ENCODE results near the gene CCDC7.
"Not testable (repeated sequence)": the region's sequence is repeated elsewhere in the genome, so short reads cannot be mapped to it uniquely, and the experiment has no call there.

CCDC7 gene

DNA sequence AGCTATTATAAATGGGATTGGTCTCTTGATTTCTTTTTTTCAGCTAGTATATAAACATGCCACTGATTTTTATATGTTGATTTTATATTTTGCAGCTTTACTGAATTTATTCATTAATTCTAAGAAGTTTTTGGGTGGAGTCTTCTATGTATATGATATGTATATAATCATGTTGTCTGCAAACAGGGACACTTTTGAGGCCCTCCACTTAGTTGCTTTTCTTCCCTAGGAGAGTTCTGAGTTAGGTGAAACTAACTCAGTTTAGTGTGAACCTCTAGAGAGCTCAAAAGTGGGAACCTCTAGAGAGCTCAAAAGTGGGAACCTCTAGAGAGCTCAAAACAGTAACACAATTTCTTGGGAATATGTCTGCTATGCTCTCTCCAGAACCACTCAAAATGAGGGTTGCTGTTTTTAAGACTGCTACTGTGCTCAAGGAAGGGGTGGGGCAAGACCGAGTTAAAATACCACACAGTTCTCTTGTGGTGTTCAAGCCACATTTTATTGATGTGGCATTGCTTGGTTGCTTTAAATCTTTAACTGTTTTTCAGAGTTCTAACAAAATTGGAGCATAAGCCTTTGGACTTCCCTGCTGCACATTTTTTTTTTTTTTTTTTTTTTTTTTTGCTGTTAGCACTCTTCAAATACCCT is 13.2 kb downstream of the CCDC7 start:
- no peak for DNase-seq

DNA sequence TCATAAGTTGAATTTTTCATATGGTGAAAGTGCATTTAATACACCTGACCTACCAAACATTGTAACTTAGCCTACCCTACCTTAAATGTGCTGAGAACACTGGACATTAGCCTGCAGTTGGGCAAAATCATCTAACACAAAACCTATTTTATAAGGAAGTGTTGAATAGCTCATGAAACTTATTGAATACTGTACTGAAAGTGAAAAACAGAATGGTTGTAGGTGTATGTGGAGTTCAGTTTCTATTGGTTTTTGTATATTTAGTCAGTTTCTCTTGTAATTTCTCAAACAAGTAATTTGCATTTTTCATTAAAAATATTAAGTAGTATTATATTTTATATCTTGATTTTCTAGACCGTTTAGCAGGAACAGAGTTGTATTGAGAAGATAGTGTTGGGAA is 15.3 kb downstream of the CCDC7 start:
- DNase-seq: no peak

DNA sequence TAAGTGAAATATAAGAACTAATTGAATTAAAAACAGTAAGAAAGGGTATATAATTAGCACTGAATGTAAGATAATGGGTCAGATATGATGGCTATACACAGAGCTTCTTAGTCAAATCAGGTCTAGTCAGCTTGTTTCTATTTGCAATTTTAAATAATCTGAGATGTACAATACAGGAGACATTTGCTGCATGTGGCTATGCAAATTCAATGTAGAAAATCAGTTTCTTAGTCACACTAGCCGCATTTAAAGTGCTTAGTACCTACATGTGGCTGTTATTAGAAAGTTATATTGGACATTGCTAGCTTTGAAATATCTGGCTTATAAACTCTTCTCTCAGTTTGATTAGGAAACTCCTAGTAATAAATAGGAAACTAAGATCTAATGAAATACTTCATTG is 25.3 kb downstream of the CCDC7 start:
- DNase-seq: no peak

DNA sequence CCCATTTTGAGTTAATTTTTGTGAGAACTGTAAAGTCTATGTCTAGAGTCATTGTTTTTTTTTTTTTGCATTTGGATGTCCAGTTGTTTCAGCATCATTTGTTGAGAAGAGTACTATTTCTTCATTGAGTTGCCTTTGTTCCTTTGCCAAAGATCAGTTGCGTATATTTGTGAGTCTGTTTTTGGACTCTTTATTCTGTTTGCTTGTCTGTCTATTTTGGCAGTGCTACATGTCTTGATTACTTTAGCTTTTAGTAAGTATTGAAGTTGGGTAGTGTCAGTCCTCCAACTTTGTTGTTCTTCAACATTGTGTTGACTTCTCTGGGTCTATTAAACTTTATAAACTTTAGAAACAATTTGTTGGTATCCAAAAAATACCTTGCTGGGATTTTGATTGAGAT is 31.6 kb downstream of the CCDC7 start:
- DNase-seq: no peak

DNA sequence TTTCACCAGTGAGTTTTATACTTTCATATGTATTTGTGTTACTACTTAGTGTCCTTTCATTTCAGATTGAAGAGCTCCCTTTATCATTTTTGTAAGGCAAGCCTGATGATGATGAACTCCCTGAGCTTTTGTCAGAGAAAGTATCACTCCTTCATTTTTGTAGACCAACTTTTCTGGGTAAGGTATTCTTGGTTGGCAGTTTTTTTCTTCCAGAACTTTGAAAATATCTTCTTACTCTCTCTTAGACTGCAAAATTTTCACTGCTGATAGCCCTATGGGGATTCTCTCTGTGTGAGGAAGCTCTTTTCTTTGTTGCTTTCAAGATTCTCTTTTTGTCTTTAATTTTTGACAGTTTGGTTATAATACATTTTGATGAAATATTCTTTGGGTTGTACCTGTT is 35.7 kb downstream of the CCDC7 start:
- no peak for DNase-seq

DNA sequence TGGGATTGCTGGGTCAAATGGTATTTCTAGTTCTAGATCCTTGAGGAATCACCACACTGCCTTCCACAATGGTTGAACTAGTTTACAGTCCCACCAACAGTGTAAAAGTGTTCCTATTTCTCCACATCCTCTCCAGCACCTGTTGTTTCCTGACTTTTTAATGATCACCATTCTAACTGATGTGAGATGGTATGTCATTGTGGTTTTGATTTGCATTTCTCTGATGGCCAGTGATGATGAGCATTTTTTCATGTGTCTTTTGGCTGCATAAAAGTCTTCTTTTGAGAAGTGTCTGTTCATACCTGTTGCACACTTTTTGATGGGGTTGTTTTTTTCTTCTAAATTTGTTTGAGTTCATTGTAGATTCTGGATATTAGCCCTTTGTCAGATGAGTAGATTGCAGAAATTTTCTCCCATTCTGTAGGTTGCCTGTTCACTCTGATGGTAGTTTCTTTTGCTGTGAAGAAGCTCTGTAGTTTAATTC is 37.1 kb downstream of the CCDC7 start:
- DNase-seq: not testable (repeated sequence)

DNA sequence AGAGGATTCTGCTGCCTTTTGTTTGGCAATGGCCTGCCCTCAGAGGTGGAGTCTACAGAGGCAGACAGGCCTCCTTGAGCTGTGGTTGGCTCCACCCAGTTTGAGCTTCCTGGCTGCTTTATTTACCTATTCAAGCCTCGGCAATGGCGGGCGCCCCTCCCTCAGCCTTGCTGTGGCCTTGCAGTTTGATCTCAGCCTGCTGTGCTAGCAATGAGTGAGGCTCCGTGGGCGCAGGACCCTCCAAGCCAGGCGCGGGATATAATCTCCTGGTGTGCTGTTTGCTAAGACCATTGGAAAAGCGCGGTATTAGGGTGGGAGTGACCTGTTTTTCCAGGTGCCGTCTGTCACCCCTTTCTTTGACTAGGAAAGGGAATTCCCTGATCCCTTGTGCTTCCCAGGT is 42.1 kb downstream of the CCDC7 start:
- not testable (repeated sequence) for DNase-seq

DNA sequence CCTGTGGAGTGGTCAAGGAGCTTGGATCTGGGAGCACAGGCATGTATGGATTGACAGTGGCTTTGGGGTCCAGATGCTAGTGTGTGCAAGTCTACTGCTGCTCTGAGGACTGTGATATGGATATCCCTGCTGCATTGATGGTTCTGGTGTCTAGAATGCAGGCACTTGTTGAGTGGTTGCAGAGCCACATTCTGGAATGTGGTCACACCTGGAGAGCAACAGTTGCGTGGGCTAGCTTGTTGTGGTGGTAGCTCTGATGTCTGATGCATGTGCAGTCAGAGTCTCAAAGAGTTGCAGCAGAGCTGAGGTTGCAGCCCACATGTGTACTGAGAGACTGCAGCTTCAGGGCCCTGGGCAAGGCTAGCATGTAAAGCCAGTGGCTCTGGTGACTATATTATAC is 43.2 kb downstream of the CCDC7 start:
- DNase-seq: no peak

DNA sequence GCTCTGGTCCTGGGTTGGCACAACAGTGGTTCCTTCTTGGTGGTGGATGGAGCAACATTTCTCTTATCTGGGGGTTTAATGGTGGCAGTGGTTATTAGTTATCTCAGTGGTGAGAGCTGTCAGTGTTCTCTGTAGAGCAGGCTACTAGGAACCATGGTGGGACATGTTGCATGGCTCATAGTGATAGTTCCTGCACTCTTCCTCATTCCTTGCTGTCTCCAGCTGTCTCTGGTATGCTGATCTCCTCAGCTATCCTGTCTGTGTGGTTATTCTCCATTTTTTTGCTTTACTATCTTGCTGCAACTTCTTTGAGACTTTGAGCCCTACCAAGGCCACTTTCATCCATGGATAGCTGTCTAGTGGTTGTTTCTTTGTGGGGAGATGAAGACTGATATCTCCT is 44.0 kb downstream of the CCDC7 start:
- DNase-seq: no peak

DNA sequence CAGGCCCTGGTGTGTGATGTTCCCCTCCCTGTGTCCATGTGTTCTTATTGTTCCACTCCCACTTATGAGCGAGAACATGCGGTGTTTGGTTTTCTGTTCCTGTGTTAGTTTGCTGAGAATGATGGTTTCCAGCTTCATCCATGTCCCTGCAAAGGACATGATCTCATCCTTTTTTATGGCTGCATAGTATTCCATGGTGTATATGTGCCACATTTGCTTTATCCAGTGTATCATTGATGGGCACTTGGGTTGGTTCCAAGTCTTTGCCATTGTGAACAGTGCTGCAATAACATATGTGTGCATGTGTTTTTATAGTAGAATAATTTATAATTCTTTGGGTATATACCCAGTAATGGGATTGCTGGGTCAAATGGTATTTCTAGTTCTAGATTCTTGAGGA is 48.6 kb downstream of the CCDC7 start:
- DNase-seq: not testable (repeated sequence)

DNA sequence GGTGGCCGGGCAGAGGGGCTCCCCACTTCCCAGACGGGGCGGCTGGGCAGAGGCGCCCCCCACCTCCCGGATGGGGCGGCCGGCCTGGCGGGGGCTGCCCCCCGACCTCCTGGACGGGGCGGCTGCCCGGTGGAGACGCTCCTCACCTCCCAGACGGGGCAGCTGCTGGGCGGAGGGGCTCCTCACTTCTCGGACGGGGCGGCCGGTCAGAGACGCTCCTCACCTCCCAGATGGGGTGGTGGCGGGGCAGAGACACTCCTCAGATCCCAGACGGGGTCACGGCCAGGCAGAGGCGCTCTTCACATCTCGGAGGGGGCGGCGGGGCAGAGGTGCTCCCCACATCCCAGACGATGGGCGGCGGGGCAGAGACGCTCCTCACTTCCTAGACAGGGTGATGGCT is 54.2 kb downstream of the CCDC7 start:
- not testable (repeated sequence) for DNase-seq

DNA sequence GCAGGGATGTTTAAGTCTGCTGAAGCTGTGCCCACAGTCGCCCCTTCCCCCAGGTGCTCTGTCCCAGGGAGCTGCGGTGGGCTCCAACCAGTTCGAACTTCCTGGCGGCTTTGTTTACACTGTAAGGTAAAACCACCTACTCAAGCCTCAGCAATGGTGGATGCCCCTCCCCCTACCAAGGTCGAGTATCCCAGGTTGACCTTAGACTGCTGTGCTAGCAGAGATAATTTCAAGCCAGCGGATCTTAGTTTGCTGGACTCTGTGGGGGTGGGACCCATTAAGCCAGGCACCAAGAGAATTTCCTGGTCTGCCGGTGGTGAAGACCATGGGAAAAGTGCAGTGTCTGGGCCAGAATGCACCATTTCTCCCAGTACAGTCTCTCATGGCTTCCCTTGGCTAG is 56.0 kb downstream of the CCDC7 start:
- no peak for DNase-seq

DNA sequence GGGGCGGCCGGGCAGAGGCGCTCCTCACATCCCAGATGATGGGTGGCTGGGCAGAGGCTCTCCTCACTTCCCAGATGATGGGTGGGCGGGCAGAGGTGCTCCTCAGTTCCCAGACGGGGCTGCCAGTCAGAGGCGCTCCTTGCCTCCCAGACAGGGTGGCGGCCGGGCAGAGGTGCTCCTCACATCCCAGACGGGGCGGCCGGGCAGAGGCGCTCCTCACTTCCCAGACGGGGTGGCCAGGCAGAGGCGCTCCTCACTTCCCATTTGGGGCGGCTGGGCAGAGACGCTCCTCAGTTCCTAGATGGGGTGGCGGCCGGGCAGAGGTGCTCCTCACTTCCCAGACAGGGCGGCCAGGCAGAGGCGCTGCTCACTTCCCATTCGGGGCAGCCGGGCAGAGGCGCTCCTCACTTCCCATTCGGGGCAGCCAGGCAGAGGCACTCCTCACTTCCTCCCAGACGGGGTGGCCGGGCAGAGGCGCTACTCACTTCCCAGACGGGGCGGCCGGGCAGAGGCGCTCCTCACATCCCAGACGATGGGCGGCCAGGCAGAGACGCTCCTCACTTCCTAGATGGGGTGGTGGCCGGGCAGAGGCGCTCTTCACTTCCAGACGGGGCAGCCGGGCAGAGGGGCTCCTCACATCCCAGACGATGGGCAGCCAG is 60.0 kb downstream of the CCDC7 start:
- not testable (repeated sequence) for DNase-seq

DNA sequence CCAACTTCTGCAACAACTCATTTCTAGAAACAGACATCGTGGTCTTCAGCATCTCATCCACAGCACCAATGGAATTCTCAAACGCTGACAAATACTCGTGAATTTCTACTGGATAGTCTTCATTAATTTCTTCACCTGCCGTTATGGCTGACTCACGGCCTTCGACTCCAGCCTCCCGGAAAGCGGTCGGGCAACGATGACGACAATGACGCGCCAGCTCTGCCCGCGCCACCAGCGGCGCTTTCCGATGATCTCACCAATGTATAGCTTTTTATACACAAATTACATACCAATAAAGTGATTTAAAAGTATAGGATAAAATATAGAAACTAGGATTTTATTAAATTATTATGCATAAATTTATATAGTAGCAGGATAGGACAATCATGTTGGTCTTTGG is 65.7 kb downstream of the CCDC7 start:
- DNase-seq: no peak

DNA sequence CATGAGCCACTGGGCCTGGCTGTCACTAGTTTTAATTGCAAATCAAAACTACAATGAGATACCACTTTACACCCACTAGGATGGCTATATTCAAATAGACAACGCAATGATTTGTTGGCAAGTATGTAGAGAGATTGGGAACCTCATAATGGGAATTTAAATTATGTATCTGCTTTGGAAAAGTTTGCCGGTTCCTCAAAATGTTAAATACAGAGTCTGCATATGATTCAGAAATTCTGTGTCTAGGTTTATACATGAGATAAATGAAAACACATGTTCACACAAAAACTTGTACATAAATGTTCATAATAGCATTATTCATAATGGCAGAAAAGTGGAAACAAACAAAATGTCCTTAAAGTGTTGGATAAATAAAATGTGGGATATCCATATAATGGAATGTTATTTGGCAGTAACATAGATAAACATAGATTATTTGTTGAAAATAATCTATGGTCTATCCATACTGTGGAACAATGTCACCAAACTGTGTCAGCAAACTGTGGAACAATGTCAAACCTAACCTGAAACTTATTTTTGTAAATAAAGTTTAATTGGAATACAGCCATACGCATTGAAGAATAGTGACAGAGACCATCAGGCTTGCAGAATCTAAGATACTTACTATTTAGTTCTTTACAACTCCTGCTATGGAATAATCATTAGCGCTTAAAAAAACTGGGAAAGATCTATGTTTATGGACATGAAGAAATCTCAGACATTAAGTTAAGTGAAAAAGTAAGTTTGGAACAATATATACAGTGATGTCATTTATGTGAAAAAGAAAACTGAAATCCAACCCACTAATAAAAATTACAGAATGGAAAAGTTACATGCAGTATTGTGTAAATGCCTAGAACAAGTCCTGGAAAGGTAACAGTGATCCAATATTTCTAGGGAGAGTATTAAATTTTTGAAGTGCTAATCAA is 70.9 kb downstream of the CCDC7 start:
- DNase-seq: no peak

DNA sequence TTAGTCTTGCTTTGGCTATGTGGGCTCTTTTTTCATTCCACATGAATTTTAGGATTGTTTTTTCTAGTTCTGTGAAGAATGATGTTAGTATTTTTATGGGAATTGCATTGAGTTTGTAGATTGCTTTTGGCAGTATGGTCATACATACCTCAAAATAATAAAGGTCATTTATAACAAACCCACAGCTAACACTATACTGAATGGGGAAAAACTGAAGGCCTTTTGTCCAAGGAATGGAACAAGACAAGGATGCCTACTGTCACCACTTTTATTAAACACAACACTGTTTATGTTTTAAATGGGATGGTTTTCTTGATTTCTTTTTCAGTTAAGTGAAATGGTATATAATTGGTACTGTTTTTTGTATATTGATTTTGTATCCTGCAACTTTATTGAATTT is 84.3 kb downstream of the CCDC7 start:
- no peak for DNase-seq

DNA sequence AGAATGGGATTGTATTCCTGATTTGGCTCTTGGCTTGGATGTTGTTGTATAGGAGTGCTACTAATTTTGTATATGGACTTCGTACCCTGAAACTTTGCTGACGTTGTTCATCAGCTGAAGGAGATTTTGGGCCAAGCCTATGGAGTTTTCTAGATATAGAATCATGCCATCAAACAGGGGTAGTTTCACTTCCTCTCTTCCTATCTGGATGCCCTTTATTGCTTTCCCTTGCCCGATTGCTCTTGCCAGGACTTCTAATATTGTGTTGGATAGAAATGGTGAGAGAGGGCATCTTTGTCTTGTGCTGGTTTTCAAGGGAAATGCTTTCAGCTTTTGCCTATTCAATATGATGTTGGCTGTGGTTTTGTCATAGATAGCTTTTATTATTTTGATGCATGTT is 92.3 kb downstream of the CCDC7 start:
- DNase-seq: no peak

DNA sequence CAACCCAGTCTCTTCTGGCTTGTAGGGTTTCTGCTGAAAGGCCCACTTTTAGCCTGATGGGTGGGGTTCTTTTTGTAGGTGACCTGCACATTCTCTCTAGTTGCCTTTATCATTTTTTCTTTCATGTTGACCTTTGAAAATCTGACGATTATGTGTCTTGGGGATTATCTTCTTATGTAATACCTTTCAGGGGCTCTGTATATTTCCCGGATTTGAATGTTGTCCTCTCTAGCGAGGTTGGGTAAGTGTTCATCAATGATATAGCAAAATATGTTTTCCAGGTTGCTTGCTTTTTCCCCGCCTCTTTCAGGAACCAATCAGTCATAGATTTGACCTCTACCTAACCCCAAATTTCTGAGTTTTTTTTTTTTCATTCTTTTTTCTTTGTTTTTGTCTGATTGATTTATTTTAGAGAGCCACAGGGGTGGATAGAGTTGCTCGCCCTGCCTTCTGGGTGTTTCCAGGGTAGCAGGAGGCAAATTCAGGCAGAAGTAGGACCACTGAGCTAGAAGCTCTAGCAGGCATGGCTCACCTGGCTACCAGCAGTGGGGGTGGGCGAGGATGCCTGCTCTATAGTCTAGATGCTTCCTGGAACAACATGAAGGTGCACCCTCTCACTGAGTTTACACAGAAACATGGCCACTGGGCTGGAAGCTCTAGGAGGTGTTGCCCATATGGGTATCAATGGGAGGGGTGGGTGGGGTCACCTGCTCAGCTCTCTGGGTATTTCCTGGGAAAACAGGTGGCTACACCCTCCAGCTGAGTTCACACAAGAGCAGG is 94.9 kb downstream of the CCDC7 start:
- DNase-seq: no peak

DNA sequence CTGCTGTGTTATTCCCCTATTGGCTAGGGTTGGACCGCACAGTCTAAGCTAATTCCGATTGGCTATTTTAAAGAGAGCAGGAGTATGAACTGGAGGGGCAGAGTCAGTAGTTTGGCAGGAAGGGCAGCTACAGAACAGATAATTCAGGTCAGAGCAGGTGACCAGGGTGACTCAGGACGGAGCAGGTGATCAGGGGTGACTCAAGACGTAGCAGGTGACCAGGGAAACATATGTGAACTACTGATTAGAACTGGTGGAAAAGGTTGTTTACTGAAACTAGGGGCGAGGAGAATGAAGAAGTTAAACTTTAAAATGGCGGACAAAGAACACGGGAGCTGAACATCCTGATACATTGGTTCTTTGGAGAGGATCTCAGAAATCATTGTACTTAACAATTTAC is 102.3 kb downstream of the CCDC7 start:
- no peak for DNase-seq

DNA sequence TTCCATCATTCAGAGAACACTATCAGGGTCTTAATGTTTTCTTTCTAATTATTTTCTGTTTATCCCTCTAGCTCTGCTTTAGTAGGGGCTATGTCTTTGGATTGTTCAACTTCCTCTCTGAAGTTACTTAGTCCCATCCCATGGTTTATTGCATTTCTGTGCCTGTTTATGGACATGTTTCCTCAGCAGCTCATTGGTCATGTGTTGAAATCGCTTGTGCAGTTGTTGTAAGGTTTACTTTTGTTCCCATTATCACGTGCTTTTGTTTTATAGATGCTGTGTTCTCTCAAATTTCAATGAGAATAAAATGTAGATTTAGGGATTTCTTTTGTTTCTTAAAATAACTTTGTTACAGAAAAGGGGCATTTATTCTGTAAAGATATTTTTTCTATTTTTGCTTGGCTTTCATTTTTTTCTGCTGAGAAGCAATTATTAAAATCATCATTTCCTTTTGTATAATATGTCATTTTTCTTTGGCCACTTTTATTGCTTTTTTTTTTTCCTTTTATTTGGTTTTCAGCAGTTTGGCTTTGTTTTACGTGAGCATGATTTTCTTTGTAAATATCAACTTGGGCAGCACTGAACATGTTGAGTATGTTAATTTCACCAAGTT is 110.9 kb downstream of the CCDC7 start:
- DNase-seq: peak; percentile 3

DNA sequence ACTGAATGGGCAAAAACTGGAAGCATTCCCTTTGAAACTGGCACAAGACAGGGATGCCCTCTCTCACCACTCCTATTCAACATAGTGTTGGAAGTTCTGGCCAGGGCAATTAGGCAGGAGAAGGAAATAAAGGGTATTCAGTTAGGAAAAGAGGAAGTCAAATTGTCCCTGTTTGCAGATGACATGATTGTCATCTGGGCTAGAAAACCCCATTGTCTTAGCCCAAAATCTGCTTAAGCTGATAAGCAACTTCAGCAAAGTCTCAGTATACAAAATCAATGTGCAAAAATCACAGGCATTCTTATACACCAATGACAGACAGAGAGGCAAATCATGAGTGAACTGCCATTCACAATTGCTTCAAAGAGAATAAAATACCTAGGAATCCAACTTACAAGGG is 116.8 kb downstream of the CCDC7 start:
- not testable (repeated sequence) for DNase-seq

DNA sequence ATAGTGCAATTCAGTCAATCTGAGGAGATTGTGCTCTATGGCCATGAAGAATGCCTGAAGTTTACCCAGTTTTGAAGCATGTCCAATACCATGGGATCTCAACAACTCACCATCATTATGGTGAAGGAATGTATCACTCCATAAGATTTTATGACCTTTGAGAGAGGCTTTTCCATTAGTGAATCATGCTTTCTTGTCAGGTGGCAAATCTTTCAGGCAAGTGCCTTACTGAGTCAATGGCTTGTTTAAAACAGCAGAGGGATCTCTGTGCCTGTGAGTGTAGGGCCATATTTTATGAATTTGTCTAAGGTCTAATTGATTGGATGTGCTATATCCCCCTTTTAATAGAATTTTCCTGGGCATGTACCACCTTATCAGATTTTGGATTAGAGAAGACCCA is 131.5 kb downstream of the CCDC7 start:
- DNase-seq: no peak

DNA sequence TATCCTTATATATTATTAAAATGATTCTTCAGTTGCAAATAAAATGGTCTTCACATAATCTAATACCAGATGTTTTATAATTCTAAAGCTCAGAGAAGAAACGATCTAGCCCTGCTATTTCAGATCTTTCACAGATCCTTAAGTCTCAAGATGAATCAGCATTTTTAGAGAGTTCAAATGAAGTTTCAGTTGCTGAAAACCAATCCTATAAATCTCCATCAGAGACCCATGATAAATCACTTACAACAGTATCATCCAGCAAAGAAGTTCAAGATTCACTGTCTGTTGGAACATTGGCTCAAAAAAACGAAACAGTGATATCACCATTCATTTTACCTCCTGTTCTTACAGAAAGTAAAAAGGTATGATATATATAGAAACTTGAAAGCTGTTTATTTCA is 137.0 kb downstream of the CCDC7 start:
- no peak for DNase-seq

All from GF-D8 (cell line).